Measurements from ENCODE around the gene C9orf43. TPM values are rescaled to one million over a fixed set of nuclear protein-coding genes. Genes with fewer than 3 reads are reported as not detected.
A peak's percentile ranks its signal among the peaks of the same experiment; 100 is the strongest.
"Not testable (repeated sequence)": the region's sequence is repeated elsewhere in the genome, so short reads cannot be mapped to it uniquely, and the experiment has no call there.

The C9orf43 gene, protein sequence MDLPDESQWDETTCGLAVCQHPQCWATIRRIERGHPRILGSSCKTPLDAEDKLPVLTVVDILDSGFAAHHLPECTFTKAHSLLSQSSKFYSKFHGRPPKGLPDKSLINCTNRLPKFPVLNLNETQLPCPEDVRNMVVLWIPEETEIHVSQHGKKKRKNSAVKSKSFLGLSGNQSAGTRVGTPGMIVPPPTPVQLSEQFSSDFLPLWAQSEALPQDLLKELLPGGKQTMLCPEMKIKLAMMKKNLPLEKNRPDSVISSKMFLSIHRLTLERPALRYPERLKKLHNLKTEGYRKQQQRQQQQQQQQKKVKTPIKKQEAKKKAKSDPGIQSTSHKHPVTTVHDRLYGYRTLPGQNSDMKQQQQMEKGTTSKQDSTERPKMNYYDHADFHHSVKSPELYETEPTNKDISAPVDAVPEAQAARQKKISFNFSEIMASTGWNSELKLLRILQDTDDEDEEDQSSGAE
- under 1 TPM; 0.65 to 0.81 TPM for total RNA-seq

DNA sequence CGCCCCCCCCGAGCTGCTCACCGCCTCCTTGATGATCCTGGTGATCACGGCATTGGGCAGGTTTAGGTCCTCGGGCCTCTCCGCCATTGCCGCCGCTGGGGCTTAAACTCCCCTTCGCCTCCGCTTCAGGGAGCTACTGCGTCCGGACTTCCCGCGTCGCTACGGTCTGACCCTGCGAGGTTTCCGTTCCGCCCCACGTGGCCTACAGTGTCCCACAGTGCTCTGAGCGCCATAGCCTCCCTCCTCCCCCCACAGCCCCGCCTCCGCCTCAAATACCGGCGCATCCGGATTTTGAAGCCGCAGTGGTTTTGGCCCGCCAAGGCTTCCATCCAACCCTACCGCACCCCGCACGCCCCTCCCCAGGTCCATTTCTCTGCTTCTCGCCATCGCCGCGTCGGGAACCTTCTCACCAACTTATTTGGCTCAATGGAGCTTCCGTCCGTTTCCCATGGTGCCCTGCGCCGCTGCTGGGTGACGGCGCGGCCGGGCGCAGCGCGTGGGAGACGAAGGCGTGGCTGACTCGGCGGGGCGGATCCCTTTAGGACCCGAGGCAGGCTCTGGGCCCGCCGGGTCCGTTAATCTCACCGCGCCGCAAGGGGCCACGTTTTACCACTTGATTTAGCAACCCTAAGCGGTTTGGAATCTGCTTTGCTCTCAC lies at the start of gene C9orf43, which contains the start of gene POLE3:
TSS of gene C9orf43 (plus strand) at position 541 of the 658 bp plus-strand sequence. CDS start 2,747 bp downstream, outside the sequence.
TSS of gene POLE3 (minus strand) at position 469 of the 658 bp plus-strand sequence. CDS start at position 87, 382 bp downstream.
- peak within 1 kb of the TSS; percentile 98 for H3K4me3 Mint-ChIP-seq
- peaks cover 32% of the 10 kb centered on the region for H3K36me3 Mint-ChIP-seq
- intact Hi-C loops (cut with micrococcal nuclease), result loop anchor here (1.0 to 2.0 kb wide), 9 partner anchors 9 to 1374 kb away; partner anchors contain the start of genes ALAD, CDC26, FKBP15 and HDHD3
- CTCF ChIA-PET, result interaction anchor here (0.6 to 1.7 kb wide), 15 partner anchors 9 to 271 kb away, joined by 3 to 28 read pairs (median 4); partner anchors contain the start of genes ALAD, BSPRY, CDC26 and PRPF4
- peak; percentile 97 for DNase-seq
- H3K27me3 Mint-ChIP-seq, result no peaks in the 10 kb centered on the region
- H3K9me3 Mint-ChIP-seq, result no peaks in the 10 kb centered on the region
- H3K27ac Mint-ChIP-seq, result peak within 1 kb of the TSS; percentile 100
- peaks cover 36% of the 10 kb centered on the region for H3K4me1 Mint-ChIP-seq (ENCODE audit: low read depth)
- POLR2A ChIA-PET, result interaction anchor here (0.6 to 2.2 kb wide), 18 partner anchors 10 to 975 kb away, joined by 3 to 26 read pairs (median 4); partner anchors contain the start of genes ALAD, BSPRY, CDC26 and FKBP15

- Mint-ChIP-seq H3K9me3 (no peaks in the 10 kb centered on the region), H3K27me3 (peaks cover 5% of the 10 kb centered on the region), H3K4me1 (ENCODE audit: low read depth) (peaks cover 11% of the 10 kb centered on the region), H3K27ac (peak overlapping the region; percentile 55), H3K4me3 (no peak overlapping the region), H3K36me3 (no peaks in the 10 kb centered on the region)
- DNase-seq, result peak; percentile 57
- CTCF ChIA-PET, result interaction anchor here (1.6 kb wide), 1 partner anchor 11 kb away, joined by 7 read pairs; no protein-coding TSS in a partner anchor
- intact Hi-C loops (cut with micrococcal nuclease), result loop anchor here (1.0 to 2.0 kb wide), 3 partner anchors 10 to 40 kb away; partner anchors contain the start of genes ALAD and HDHD3
- POLR2A ChIA-PET, result interaction anchor here (1.0 to 2.4 kb wide), 6 partner anchors 9 to 92 kb away, joined by 3 to 24 read pairs (median 6); partner anchors contain the start of genes BSPRY, HDHD3 and WDR31
Observed at GRCh38 chr9:113361304-113362018, 49.1 kb upstream of the C9orf43 start.

- Mint-ChIP-seq H3K4me3 (no peak overlapping the region), H3K27ac (no peak overlapping the region), H3K4me1 (ENCODE audit: low read depth) (peaks cover 11% of the 10 kb centered on the region), H3K9me3 (no peaks in the 10 kb centered on the region), H3K27me3 (no peaks in the 10 kb centered on the region), H3K36me3 (no peaks in the 10 kb centered on the region)
- ChIA-PET POLR2A (interaction anchor here (1.7 kb wide), 1 partner anchor 17 kb away, joined by 7 read pairs; no protein-coding TSS in a partner anchor), CTCF (interaction anchor here (1.0 kb wide), 1 partner anchor 38 kb away, joined by 3 read pairs; the partner anchor contains the start of gene ALAD)
- intact Hi-C loops (cut with micrococcal nuclease), result no loop called here
- DNase-seq, result no peak
Observed at GRCh38 chr9:113363336-113363735, 47.2 kb upstream of the C9orf43 start.

DNA sequence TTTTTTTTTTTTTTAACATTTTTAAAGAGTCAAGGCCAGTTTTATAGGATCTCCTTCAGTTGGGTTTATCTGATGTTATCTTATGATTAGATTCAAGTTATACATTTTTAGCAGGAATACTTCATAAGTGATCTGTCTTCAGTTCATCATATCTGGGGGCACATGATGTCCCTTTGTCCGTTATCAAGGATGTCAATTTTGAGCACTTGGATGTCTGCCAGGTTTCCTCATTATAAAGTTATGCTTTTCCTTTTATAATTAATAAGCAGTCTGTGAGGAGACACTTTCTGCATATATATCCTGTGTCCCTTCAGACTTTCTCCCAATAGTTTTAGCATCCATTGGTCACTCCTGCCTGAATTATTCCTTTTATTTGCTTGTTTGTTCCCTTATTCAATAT lies 45.6 kb upstream of the C9orf43 start:
- no peak overlapping the region for H3K4me3 Mint-ChIP-seq
- intact Hi-C loops (cut with micrococcal nuclease), result no loop called here
- no peak for DNase-seq
- H3K9me3 Mint-ChIP-seq, result no peaks in the 10 kb centered on the region
- CTCF ChIA-PET, result no interaction called here
- no peak overlapping the region for H3K27ac Mint-ChIP-seq
- H3K27me3 Mint-ChIP-seq, result no peaks in the 10 kb centered on the region
- peaks cover 11% of the 10 kb centered on the region for H3K4me1 Mint-ChIP-seq (ENCODE audit: low read depth)
- no peaks in the 10 kb centered on the region for H3K36me3 Mint-ChIP-seq
- POLR2A ChIA-PET, result no interaction called here

DNA sequence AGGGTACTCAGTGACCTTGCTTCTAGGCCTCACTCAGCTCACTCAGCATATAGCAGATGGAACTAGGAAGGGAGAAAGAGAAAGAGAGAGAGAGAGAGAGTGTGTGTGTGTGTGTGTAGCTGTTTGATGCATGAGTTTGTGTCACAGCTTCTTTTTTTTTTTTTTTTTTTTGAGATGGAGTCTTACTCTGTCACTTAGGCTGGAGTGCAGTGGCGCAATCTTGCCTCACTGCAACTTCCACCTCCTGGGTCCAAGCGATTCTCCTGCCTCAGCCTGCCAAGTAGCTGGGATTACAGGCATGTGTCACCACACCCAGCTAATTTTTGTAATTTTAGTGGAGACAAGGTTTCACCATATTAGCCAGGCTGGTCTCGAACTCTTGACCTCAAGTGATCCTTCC lies 44.9 kb upstream of the C9orf43 start:
- POLR2A ChIA-PET; intact Hi-C loops (cut with micrococcal nuclease); H3K27me3 Mint-ChIP-seq; H3K36me3 Mint-ChIP-seq; H3K9me3 Mint-ChIP-seq; H3K4me3 Mint-ChIP-seq; CTCF ChIA-PET; H3K27ac Mint-ChIP-seq; DNase-seq: not testable (repeated sequence)
- H3K4me1 Mint-ChIP-seq (ENCODE audit: low read depth), result peaks cover 11% of the 10 kb centered on the region

GRCh38 chr9:113368348-113368981 lies 42.1 kb upstream of the C9orf43 start:
- Mint-ChIP-seq H3K27ac (no peak overlapping the region), H3K27me3 (no peaks in the 10 kb centered on the region), H3K4me1 (ENCODE audit: low read depth) (no peaks in the 10 kb centered on the region), H3K36me3 (peaks cover 4% of the 10 kb centered on the region), H3K9me3 (no peaks in the 10 kb centered on the region), H3K4me3 (no peak overlapping the region)
- POLR2A ChIA-PET, result no interaction called here
- CTCF ChIA-PET, result interaction anchor here (0.8 kb wide), 1 partner anchor 52 kb away, joined by 3 read pairs; no protein-coding TSS in a partner anchor
- DNase-seq, result no peak
- intact Hi-C loops (cut with micrococcal nuclease), result no loop called here

DNA sequence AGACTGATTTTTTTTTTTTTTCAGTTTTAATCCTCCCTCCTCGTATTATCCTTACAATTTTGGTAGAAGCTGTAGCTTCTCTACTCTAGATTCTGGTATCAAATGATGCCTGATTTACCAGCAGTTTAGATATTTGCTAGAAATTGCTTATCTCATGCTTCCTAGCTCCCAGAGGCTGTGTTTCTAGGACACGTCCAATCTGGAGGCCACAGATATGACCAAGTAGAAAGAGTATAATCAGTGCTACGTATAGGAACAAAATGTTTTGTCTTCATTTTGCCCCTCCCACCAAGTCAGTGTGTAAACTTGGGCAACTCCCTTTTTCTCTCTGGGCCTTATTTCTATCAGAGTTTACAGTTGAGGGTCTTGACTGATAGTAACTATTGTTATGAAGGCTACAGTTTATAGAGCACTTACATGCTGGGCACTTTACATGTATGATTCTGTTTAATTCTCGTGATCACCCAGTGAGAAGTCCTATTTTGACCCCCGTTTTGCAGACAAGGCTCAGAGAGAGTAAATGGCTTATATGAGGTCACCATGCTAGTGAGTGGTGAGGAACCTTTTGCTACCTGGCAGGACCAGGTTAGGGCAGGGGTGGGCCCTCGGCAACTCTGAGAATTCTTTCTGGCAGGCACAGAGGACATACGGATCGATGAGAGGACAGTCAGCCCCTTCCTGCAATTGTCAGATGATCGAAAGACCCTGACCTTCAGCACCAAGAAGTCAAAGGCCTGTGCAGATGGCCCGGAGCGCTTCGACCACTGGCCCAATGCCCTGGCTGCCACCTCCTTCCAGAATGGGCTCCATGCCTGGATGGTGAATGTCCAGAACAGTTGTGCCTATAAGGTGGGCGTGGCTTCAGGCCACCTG lies 41.3 kb upstream of the C9orf43 start:
- H3K4me1 Mint-ChIP-seq (ENCODE audit: low read depth), result no peaks in the 10 kb centered on the region
- ChIA-PET CTCF (no interaction called here), POLR2A (no interaction called here)
- intact Hi-C loops (cut with micrococcal nuclease), result no loop called here
- DNase-seq, result no peak
- no peaks in the 10 kb centered on the region for H3K27me3 Mint-ChIP-seq
- H3K9me3 Mint-ChIP-seq, result no peaks in the 10 kb centered on the region
- no peak overlapping the region for H3K4me3 Mint-ChIP-seq
- peaks cover 5% of the 10 kb centered on the region for H3K36me3 Mint-ChIP-seq
- no peak overlapping the region for H3K27ac Mint-ChIP-seq

DNA sequence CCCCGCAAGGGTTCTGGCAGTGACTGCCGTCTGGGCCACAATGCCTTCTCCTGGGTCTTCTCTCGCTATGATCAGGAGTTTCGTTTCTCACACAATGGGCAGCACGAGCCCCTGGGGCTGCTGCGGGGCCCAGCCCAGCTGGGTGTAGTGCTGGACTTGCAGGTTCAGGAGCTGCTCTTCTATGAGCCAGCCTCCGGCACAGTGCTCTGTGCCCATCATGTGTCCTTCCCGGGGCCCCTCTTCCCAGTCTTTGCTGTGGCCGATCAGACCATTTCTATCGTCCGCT lies 40.7 kb upstream of the C9orf43 start:
- no peak overlapping the region for H3K27ac Mint-ChIP-seq
- H3K4me1 Mint-ChIP-seq (ENCODE audit: low read depth), result peaks cover 1% of the 10 kb centered on the region
- CTCF ChIA-PET, result no interaction called here
- no peaks in the 10 kb centered on the region for H3K27me3 Mint-ChIP-seq
- no peak for DNase-seq
- no peak overlapping the region for H3K4me3 Mint-ChIP-seq
- intact Hi-C loops (cut with micrococcal nuclease), result no loop called here
- POLR2A ChIA-PET, result no interaction called here
- no peaks in the 10 kb centered on the region for H3K9me3 Mint-ChIP-seq
- peaks cover 5% of the 10 kb centered on the region for H3K36me3 Mint-ChIP-seq

GRCh38 chr9:113370806-113371325 lies 39.7 kb upstream of the C9orf43 start:
- CTCF ChIA-PET, result no interaction called here
- peaks cover 11% of the 10 kb centered on the region for H3K4me1 Mint-ChIP-seq (ENCODE audit: low read depth)
- H3K4me3 Mint-ChIP-seq, result no peak overlapping the region
- H3K27ac Mint-ChIP-seq, result no peak overlapping the region
- peaks cover 5% of the 10 kb centered on the region for H3K36me3 Mint-ChIP-seq
- DNase-seq, result no peak
- H3K27me3 Mint-ChIP-seq, result no peaks in the 10 kb centered on the region
- H3K9me3 Mint-ChIP-seq, result no peaks in the 10 kb centered on the region
- POLR2A ChIA-PET, result no interaction called here
- intact Hi-C loops (cut with micrococcal nuclease), result no loop called here

DNA sequence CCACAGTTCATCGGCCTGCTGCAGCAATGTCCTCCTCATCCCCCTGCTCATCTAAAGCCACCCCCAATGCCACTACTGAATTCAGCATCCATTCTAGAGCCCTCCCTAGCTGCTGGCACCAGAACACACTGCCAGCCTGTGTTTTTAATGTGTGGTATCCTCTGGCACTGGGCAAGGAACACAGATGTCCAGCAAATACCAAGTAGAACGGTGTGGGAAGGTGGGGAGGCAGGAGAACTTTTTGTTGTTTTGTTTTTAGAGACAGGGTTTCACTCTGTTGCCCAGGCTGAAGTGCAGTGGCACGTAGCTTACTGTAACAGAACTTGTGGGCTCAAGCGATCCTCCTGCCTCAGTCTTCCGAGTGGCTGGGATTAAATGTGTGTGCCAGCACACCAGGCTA lies 38.5 kb upstream of the C9orf43 start:
- Mint-ChIP-seq H3K27me3 (no peaks in the 10 kb centered on the region), H3K4me3 (no peak overlapping the region), H3K36me3 (peaks cover 5% of the 10 kb centered on the region), H3K27ac (no peak overlapping the region), H3K4me1 (ENCODE audit: low read depth) (peaks cover 11% of the 10 kb centered on the region), H3K9me3 (no peaks in the 10 kb centered on the region)
- CTCF ChIA-PET, result no interaction called here
- intact Hi-C loops (cut with micrococcal nuclease), result no loop called here
- POLR2A ChIA-PET, result interaction anchor here (0.6 kb wide), 1 partner anchor 241 kb away, joined by 3 read pairs; no protein-coding TSS in a partner anchor
- no peak for DNase-seq

GRCh38 chr9:113373256-113373655 lies 37.3 kb upstream of the C9orf43 start:
- no peak overlapping the region for H3K4me3 Mint-ChIP-seq
- no peaks in the 10 kb centered on the region for H3K9me3 Mint-ChIP-seq
- peaks cover 5% of the 10 kb centered on the region for H3K36me3 Mint-ChIP-seq
- DNase-seq, result no peak
- ChIA-PET POLR2A (no interaction called here), CTCF (no interaction called here)
- intact Hi-C loops (cut with micrococcal nuclease), result no loop called here
- no peak overlapping the region for H3K27ac Mint-ChIP-seq
- H3K4me1 Mint-ChIP-seq (ENCODE audit: low read depth), result peaks cover 11% of the 10 kb centered on the region
- H3K27me3 Mint-ChIP-seq, result no peaks in the 10 kb centered on the region

All from activated CD4-positive, alpha-beta memory T cell treated with anti-CD3 and anti-CD28 coated beads for 36 hours (primary cell).